ENCODE data around the gene STXBP3.

The STXBP3 gene

DNA sequence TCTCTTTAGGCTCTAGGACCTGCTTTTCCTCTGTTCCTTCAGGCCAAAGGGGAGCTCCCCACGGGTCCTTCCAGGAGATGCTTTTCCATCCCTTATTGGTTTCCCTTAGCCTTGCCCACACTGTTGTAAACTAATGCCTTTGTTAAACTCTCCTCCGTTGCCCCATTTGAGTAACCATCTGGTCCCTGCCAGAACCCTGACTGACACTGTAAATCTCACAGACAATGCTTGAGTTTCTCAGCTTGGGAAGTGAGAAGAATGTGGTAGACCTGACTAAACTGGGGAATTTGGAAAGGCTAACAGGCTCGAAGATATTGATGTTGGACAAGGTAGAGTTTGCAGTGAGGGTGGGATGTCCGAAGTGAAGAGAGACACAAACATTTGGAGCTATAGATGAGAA, 99.0 kb downstream of the STXBP3 start:
- Histone ChIP-seq H4K8ac (ENCODE audit: low read depth, low read length) (no peak overlapping the region), H2BK15ac (ENCODE audit: low read length) (no peak overlapping the region), H2AFZ (ENCODE audit: low read length) (peak overlapping the region; percentile 33), H3K79me1 (ENCODE audit: low read depth, low read length) (no peaks in the 10 kb centered on the region), H3K18ac (ENCODE audit: low read length) (no peak overlapping the region), H4K91ac (ENCODE audit: low read depth, low read length, poor library complexity) (no peak overlapping the region), H2BK120ac (ENCODE audit: low read depth, low read length) (no peak overlapping the region), H3K4me2 (ENCODE audit: insufficient read depth, low read length, poor library complexity, severe bottlenecking) (no peak overlapping the region), H3K27ac (replicated peaks; ENCODE audit: low read length) (no peak overlapping the region), H3K36me3 (replicated peaks in 1 of 2; ENCODE audit: control insufficient read depth in 2 of 2, insufficient read depth in 2 of 2, low read length in 2 of 2) (no peaks in the 10 kb centered on the region), H2AK5ac (ENCODE audit: low read depth, low read length) (no peak overlapping the region), H2BK12ac (ENCODE audit: low read length) (no peak overlapping the region), H3K4ac (ENCODE audit: low read length) (no peak overlapping the region), H3K9me3 (replicated peaks in 1 of 2; ENCODE audit: control insufficient read depth in 2 of 2, insufficient read depth in 1 of 2, low read depth in 1 of 2, low read length in 2 of 2) (no peaks in the 10 kb centered on the region), H3K4me3 (ENCODE audit: low read length in 2 of 2) (no peak overlapping the region), H3K14ac (ENCODE audit: low read length) (no peak overlapping the region), H3K23ac (ENCODE audit: low read depth, low read length, poor library complexity) (no peak overlapping the region), H3K4me1 (ENCODE audit: control insufficient read depth in 2 of 2, insufficient read depth in 1 of 2, low read depth in 1 of 2, low read length in 2 of 2) (peaks cover 0 to 8% of the 10 kb centered on the region in 2 donors), H3K27me3 (ENCODE audit: control insufficient read depth in 3 of 3, insufficient read depth in 3 of 3, low read depth in 1 of 3, low read length in 3 of 3) (no peaks in the 10 kb centered on the region), H2BK5ac (ENCODE audit: low read length) (no peak overlapping the region), H3K9ac (ENCODE audit: low read depth, low read length, poor library complexity) (no peak overlapping the region)
- DNase-seq (ENCODE audit: low spot score), result no peak
- no CpG with 5 or more reads among the region's 4 CpGs for WGBS, 2 donors (ENCODE audit: extremely low coverage in 2 of 2, insufficient read length in 2 of 2, insufficient replicate concordance in 1 of 2)

DNA sequence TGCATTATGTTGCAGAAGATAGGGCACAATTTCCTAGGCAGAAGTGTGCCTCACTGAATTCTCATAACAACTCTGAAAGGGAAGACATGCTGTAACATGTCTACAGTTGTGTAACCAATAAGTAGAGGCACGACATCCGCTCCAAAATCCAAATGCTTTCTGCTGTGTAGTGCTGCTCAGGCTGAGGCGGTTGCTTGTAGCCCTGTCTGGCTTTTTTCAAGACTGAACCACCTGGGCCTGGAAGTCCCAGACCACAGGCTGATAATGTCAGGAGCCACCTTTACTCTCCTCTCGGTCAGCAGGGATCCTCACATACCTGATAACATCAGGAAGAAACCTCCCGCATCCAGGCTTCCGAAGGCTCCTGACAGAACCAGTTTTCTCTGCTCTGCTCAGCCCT, 99.5 kb downstream of the STXBP3 start:
- no peak for DNase-seq (ENCODE audit: low spot score)
- peaks cover 0 to under 1% (median 0%) of the 10 kb centered on the region in 3 experiments for H3K27me3 ChIP-seq (ENCODE audit: control insufficient read depth in 3 of 3, insufficient read depth in 3 of 3, low read depth in 1 of 3, low read length in 3 of 3)
- no peak overlapping the region for H2BK120ac ChIP-seq (ENCODE audit: low read depth, low read length)
- H4K91ac ChIP-seq (ENCODE audit: low read depth, low read length, poor library complexity), result no peak overlapping the region
- no peak overlapping the region for H2AK5ac ChIP-seq (ENCODE audit: low read depth, low read length)
- no peak overlapping the region for H3K4ac ChIP-seq (ENCODE audit: low read length)
- no peak overlapping the region for H2BK15ac ChIP-seq (ENCODE audit: low read length)
- no peak overlapping the region for H2BK5ac ChIP-seq (ENCODE audit: low read length)
- WGBS, 2 donors (ENCODE audit: extremely low coverage in 2 of 2, insufficient read length in 2 of 2, insufficient replicate concordance in 1 of 2), result no CpG with 5 or more reads among the region's 6 CpGs
- no peak overlapping the region for H3K23ac ChIP-seq (ENCODE audit: low read depth, low read length, poor library complexity)
- H2AFZ ChIP-seq (ENCODE audit: low read length), result peak overlapping the region; percentile 55
- no peaks in the 10 kb centered on the region for H3K9me3 ChIP-seq (replicated peaks in 1 of 2; ENCODE audit: control insufficient read depth in 2 of 2, insufficient read depth in 1 of 2, low read depth in 1 of 2, low read length in 2 of 2)
- H3K4me2 ChIP-seq (ENCODE audit: insufficient read depth, low read length, poor library complexity, severe bottlenecking), result no peak overlapping the region
- H3K18ac ChIP-seq (ENCODE audit: low read length), result no peak overlapping the region
- H3K36me3 ChIP-seq (replicated peaks in 1 of 2; ENCODE audit: control insufficient read depth in 2 of 2, insufficient read depth in 2 of 2, low read length in 2 of 2), result no peaks in the 10 kb centered on the region
- H3K79me1 ChIP-seq (ENCODE audit: low read depth, low read length), result no peaks in the 10 kb centered on the region
- no peak overlapping the region for H3K14ac ChIP-seq (ENCODE audit: low read length)
- no peak overlapping the region for H3K27ac ChIP-seq (replicated peaks; ENCODE audit: low read length)
- H3K4me3 ChIP-seq (ENCODE audit: low read length in 2 of 2), result no peak overlapping the region
- no peak overlapping the region for H4K8ac ChIP-seq (ENCODE audit: low read depth, low read length)
- no peak overlapping the region for H2BK12ac ChIP-seq (ENCODE audit: low read length)
- H3K4me1 ChIP-seq (ENCODE audit: control insufficient read depth in 2 of 2, insufficient read depth in 1 of 2, low read depth in 1 of 2, low read length in 2 of 2), result peaks cover 0 to 8% of the 10 kb centered on the region in 2 donors
- no peak overlapping the region for H3K9ac ChIP-seq (ENCODE audit: low read depth, low read length, poor library complexity)

DNA sequence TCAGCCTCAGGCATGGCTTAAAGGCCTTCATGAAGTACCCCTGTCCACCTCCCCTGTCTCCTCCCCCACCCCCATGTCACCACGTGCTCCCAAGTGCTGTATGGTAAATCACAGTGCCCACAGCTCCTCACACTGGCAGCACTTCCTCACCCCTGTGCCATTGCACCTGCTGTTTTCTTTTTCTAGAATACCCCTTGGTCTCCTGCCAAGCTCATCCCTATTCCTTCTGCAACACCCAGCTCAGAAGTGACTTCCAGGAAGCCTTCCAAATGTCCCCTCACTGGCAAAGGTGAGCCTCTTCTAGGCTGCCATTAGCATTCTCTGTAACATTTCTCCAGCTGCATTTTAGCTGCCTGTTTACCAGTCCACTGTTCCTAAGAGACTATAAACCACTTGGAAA, 101.0 kb downstream of the STXBP3 start:
- Histone ChIP-seq H3K4me3 (ENCODE audit: low read length in 2 of 2) (no peak overlapping the region), H3K23ac (ENCODE audit: low read depth, low read length, poor library complexity) (no peak overlapping the region), H3K27me3 (ENCODE audit: control insufficient read depth in 3 of 3, insufficient read depth in 3 of 3, low read depth in 1 of 3, low read length in 3 of 3) (peaks cover 0 to 2% (median 0%) of the 10 kb centered on the region in 3 experiments), H2BK5ac (ENCODE audit: low read length) (no peak overlapping the region), H2AK5ac (ENCODE audit: low read depth, low read length) (no peak overlapping the region), H3K18ac (ENCODE audit: low read length) (no peak overlapping the region), H3K14ac (ENCODE audit: low read length) (no peak overlapping the region), H3K4me1 (ENCODE audit: control insufficient read depth in 2 of 2, insufficient read depth in 1 of 2, low read depth in 1 of 2, low read length in 2 of 2) (peaks cover 2 to 7% of the 10 kb centered on the region in 2 donors), H2AFZ (ENCODE audit: low read length) (no peak overlapping the region), H3K4me2 (ENCODE audit: insufficient read depth, low read length, poor library complexity, severe bottlenecking) (no peak overlapping the region), H2BK12ac (ENCODE audit: low read length) (no peak overlapping the region), H2BK15ac (ENCODE audit: low read length) (no peak overlapping the region), H3K27ac (replicated peaks; ENCODE audit: low read length) (no peak overlapping the region), H3K4ac (ENCODE audit: low read length) (no peak overlapping the region), H3K79me1 (ENCODE audit: low read depth, low read length) (no peaks in the 10 kb centered on the region), H3K9ac (ENCODE audit: low read depth, low read length, poor library complexity) (no peak overlapping the region), H4K8ac (ENCODE audit: low read depth, low read length) (no peak overlapping the region), H4K91ac (ENCODE audit: low read depth, low read length, poor library complexity) (no peak overlapping the region), H3K36me3 (replicated peaks in 1 of 2; ENCODE audit: control insufficient read depth in 2 of 2, insufficient read depth in 2 of 2, low read length in 2 of 2) (no peaks in the 10 kb centered on the region), H3K9me3 (replicated peaks in 1 of 2; ENCODE audit: control insufficient read depth in 2 of 2, insufficient read depth in 1 of 2, low read depth in 1 of 2, low read length in 2 of 2) (no peaks in the 10 kb centered on the region), H2BK120ac (ENCODE audit: low read depth, low read length) (no peak overlapping the region)
- DNase-seq (ENCODE audit: low spot score), result no peak
- WGBS, 2 donors (ENCODE audit: extremely low coverage in 2 of 2, insufficient read length in 2 of 2, insufficient replicate concordance in 1 of 2), result no CpG with 5 or more reads among the region's 1 CpG

- Histone ChIP-seq H3K36me3 (replicated peaks in 1 of 2; ENCODE audit: control insufficient read depth in 2 of 2, insufficient read depth in 2 of 2, low read length in 2 of 2) (no peaks in the 10 kb centered on the region), H3K27ac (replicated peaks; ENCODE audit: low read length) (no peak overlapping the region), H3K14ac (ENCODE audit: low read length) (no peak overlapping the region), H3K4me3 (ENCODE audit: low read length in 2 of 2) (no peak overlapping the region), H3K4ac (ENCODE audit: low read length) (no peak overlapping the region), H2BK120ac (ENCODE audit: low read depth, low read length) (no peak overlapping the region), H3K27me3 (ENCODE audit: control insufficient read depth in 3 of 3, insufficient read depth in 3 of 3, low read depth in 1 of 3, low read length in 3 of 3) (peaks cover 0 to 2% (median 0%) of the 10 kb centered on the region in 3 experiments), H3K18ac (ENCODE audit: low read length) (no peak overlapping the region), H2AK5ac (ENCODE audit: low read depth, low read length) (no peak overlapping the region), H3K4me2 (ENCODE audit: insufficient read depth, low read length, poor library complexity, severe bottlenecking) (no peak overlapping the region), H2BK5ac (ENCODE audit: low read length) (no peak overlapping the region), H3K23ac (ENCODE audit: low read depth, low read length, poor library complexity) (no peak overlapping the region), H3K9me3 (replicated peaks in 1 of 2; ENCODE audit: control insufficient read depth in 2 of 2, insufficient read depth in 1 of 2, low read depth in 1 of 2, low read length in 2 of 2) (no peaks in the 10 kb centered on the region), H4K8ac (ENCODE audit: low read depth, low read length) (no peak overlapping the region), H3K79me1 (ENCODE audit: low read depth, low read length) (no peaks in the 10 kb centered on the region), H2AFZ (ENCODE audit: low read length) (no peak overlapping the region), H4K91ac (ENCODE audit: low read depth, low read length, poor library complexity) (no peak overlapping the region), H2BK15ac (ENCODE audit: low read length) (no peak overlapping the region), H3K9ac (ENCODE audit: low read depth, low read length, poor library complexity) (no peak overlapping the region), H3K4me1 (ENCODE audit: control insufficient read depth in 2 of 2, insufficient read depth in 1 of 2, low read depth in 1 of 2, low read length in 2 of 2) (peaks cover 2% of the 10 kb centered on the region in 2 donors), H2BK12ac (ENCODE audit: low read length) (no peak overlapping the region)
- DNase-seq (ENCODE audit: low spot score), result no peak
Measured at GRCh38 chr1:108848806-108849205, 102.3 kb downstream of the STXBP3 start.
